ENCODE measurements around the gene GAREM1.

GRCh38 chr18:32335228-32335627, 135.5 kb downstream of the GAREM1 start:
- TF ChIP-seq POLR2AphosphoS5 (IDR thresholded peaks at IDR 0.05; ENCODE audit: low read depth, low read length) (no peak), POLR2A (IDR thresholded peaks at IDR 0.05; ENCODE audit: low read depth, low read length) (no peak), TAF1 (IDR thresholded peaks at IDR 0.05; ENCODE audit: borderline replicate concordance, low read depth, low read length) (no peak)
